ENCODE measurements around the gene MRPS34.

DNA sequence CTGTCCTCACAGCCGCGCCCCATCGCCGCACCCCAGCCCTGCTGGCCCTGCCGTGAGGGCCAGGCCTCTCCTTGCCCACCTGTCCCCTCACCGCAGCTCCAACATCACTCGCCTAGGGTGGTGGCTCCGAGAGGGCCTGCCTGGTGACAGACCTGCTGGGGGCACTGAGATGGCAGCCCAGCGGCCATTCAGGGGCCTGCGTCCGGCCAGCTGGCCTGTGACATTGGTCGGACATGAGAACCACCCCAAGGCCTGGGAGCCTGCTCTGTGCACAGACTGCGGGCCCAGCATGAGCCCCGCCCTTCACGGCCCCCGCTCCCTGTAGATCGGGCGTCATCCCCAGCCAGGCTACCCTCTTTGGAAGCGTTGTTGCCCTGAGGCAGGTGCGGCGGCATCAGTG lies 13.4 kb downstream of the MRPS34 start:
- TF ChIP-seq, protein P1, sequence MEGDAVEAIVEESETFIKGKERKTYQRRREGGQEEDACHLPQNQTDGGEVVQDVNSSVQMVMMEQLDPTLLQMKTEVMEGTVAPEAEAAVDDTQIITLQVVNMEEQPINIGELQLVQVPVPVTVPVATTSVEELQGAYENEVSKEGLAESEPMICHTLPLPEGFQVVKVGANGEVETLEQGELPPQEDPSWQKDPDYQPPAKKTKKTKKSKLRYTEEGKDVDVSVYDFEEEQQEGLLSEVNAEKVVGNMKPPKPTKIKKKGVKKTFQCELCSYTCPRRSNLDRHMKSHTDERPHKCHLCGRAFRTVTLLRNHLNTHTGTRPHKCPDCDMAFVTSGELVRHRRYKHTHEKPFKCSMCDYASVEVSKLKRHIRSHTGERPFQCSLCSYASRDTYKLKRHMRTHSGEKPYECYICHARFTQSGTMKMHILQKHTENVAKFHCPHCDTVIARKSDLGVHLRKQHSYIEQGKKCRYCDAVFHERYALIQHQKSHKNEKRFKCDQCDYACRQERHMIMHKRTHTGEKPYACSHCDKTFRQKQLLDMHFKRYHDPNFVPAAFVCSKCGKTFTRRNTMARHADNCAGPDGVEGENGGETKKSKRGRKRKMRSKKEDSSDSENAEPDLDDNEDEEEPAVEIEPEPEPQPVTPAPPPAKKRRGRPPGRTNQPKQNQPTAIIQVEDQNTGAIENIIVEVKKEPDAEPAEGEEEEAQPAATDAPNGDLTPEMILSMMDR (IDR thresholded peaks at IDR 0.05; ENCODE audit: low read length) = no peak
- no peak for TF ChIP-seq EZH2 (IDR thresholded peaks at IDR 0.05; ENCODE audit: borderline replicate concordance, low read length)

All from OCI-LY1 (cell line).